ENCODE results near the gene RABL3. TPM values are rescaled to one million over a fixed set of nuclear protein-coding genes. Genes with fewer than 3 reads are reported as not detected.
A peak's percentile ranks its signal among the peaks of the same experiment; 100 is the strongest.
"Not testable (repeated sequence)": the region's sequence is repeated elsewhere in the genome, so short reads cannot be mapped to it uniquely, and the experiment has no call there.

Gene RABL3
- total RNA-seq, 1 donor from 2014 or later, result 12.6 TPM

- Mint-ChIP-seq H3K27me3 (ENCODE audit: unreplicated experiment) (peaks cover 8% of the 10 kb centered on the region), H3K4me1 (ENCODE audit: low read depth, unreplicated experiment) (peaks cover 20% of the 10 kb centered on the region), H3K9me3 (ENCODE audit: unreplicated experiment) (peaks cover 10% of the 10 kb centered on the region), H3K27ac (ENCODE audit: unreplicated experiment) (peak overlapping the region; percentile 88), H3K4me3 (ENCODE audit: unreplicated experiment) (peak overlapping the region; percentile 87), H3K36me3 (ENCODE audit: unreplicated experiment) (peaks cover 5% of the 10 kb centered on the region)
- DNase-seq, result no peak
- TF ChIP-seq, protein P1, sequence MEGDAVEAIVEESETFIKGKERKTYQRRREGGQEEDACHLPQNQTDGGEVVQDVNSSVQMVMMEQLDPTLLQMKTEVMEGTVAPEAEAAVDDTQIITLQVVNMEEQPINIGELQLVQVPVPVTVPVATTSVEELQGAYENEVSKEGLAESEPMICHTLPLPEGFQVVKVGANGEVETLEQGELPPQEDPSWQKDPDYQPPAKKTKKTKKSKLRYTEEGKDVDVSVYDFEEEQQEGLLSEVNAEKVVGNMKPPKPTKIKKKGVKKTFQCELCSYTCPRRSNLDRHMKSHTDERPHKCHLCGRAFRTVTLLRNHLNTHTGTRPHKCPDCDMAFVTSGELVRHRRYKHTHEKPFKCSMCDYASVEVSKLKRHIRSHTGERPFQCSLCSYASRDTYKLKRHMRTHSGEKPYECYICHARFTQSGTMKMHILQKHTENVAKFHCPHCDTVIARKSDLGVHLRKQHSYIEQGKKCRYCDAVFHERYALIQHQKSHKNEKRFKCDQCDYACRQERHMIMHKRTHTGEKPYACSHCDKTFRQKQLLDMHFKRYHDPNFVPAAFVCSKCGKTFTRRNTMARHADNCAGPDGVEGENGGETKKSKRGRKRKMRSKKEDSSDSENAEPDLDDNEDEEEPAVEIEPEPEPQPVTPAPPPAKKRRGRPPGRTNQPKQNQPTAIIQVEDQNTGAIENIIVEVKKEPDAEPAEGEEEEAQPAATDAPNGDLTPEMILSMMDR (IDR thresholded peaks at IDR 0.05; ENCODE audit: partially characterized antibody, unreplicated experiment), result no peak
Measured at GRCh38 chr3:120741837-120742197, 499 bp downstream of the RABL3 start.

GRCh38 chr3:120741320-120741719, 996 bp downstream of the RABL3 start:
- H3K4me3 Mint-ChIP-seq (ENCODE audit: unreplicated experiment), result peak overlapping the region; percentile 26
- H3K27ac Mint-ChIP-seq (ENCODE audit: unreplicated experiment), result no peak overlapping the region
- peaks cover 8% of the 10 kb centered on the region for H3K27me3 Mint-ChIP-seq (ENCODE audit: unreplicated experiment)
- TF ChIP-seq, protein P1 (IDR thresholded peaks at IDR 0.05; ENCODE audit: partially characterized antibody, unreplicated experiment), result no peak
- peaks cover 8% of the 10 kb centered on the region for H3K36me3 Mint-ChIP-seq (ENCODE audit: unreplicated experiment)
- H3K9me3 Mint-ChIP-seq (ENCODE audit: unreplicated experiment), result peaks cover 10% of the 10 kb centered on the region
- peaks cover 20% of the 10 kb centered on the region for H3K4me1 Mint-ChIP-seq (ENCODE audit: low read depth, unreplicated experiment)
- DNase-seq, result no peak

DNA sequence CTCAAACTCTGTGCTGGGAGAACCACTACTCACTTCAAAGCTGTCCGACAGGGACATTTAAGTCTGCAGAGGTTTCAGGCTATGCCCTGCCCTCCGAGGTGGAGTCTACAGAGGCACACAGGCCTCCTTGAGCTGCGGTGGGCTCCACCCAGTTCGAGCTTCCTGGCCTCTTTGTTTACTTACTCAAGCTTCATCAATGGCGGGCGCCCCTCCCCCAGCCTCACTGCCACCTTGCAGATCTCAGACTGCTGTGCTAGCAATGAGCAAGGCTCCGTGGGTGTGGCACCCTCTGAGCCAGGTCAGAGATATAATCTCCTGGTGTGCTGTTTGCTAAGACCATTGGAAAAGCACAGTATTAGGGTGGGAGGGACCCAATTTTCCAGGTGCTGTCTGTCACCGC, 4.3 kb downstream of the RABL3 start:
- H3K4me1 Mint-ChIP-seq (ENCODE audit: low read depth, unreplicated experiment); H3K4me3 Mint-ChIP-seq (ENCODE audit: unreplicated experiment); H3K27ac Mint-ChIP-seq (ENCODE audit: unreplicated experiment); DNase-seq; H3K27me3 Mint-ChIP-seq (ENCODE audit: unreplicated experiment): not testable (repeated sequence)
- Mint-ChIP-seq H3K36me3 (ENCODE audit: unreplicated experiment) (peaks cover 20% of the 10 kb centered on the region), H3K9me3 (ENCODE audit: unreplicated experiment) (peaks cover 16% of the 10 kb centered on the region)

GRCh38 chr3:120730576-120731542, 11.5 kb downstream of the RABL3 start:
- Mint-ChIP-seq H3K27me3 (ENCODE audit: unreplicated experiment) (no peaks in the 10 kb centered on the region), H3K27ac (ENCODE audit: unreplicated experiment) (no peak overlapping the region), H3K36me3 (ENCODE audit: unreplicated experiment) (peaks cover 8% of the 10 kb centered on the region), H3K4me3 (ENCODE audit: unreplicated experiment) (no peak overlapping the region), H3K9me3 (ENCODE audit: unreplicated experiment) (peaks cover 7% of the 10 kb centered on the region), H3K4me1 (ENCODE audit: low read depth, unreplicated experiment) (no peaks in the 10 kb centered on the region)
- TF ChIP-seq, protein P1 (IDR thresholded peaks at IDR 0.05; ENCODE audit: partially characterized antibody, unreplicated experiment), result no peak
- DNase-seq, result no peak

DNA sequence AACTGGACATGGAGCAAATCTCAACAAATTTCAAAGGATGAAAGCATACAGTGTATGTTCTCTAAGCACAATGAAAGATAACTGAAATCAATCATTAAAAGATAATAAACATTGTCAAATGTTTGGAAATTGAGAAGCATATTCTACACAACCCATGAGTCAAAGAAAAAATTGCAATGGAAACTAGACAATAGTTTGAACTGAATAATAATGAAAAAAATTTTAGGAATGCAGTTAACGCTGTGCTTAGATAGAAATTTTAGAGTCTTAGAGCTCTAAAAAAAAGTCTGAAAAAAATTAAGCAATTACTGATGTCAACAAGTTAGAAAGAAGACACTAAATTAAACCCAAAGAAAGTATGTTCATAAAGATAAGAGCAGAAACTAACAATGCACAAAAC, 15.5 kb downstream of the RABL3 start:
- no peak overlapping the region for H3K4me3 Mint-ChIP-seq (ENCODE audit: unreplicated experiment)
- TF ChIP-seq, protein P1 (IDR thresholded peaks at IDR 0.05; ENCODE audit: partially characterized antibody, unreplicated experiment), result no peak
- no peak for DNase-seq
- no peaks in the 10 kb centered on the region for H3K4me1 Mint-ChIP-seq (ENCODE audit: low read depth, unreplicated experiment)
- H3K27ac Mint-ChIP-seq (ENCODE audit: unreplicated experiment), result no peak overlapping the region
- H3K27me3 Mint-ChIP-seq (ENCODE audit: unreplicated experiment), result no peaks in the 10 kb centered on the region
- peaks cover 2% of the 10 kb centered on the region for H3K9me3 Mint-ChIP-seq (ENCODE audit: unreplicated experiment)
- no peaks in the 10 kb centered on the region for H3K36me3 Mint-ChIP-seq (ENCODE audit: unreplicated experiment)

- H3K9me3 Mint-ChIP-seq (ENCODE audit: unreplicated experiment); H3K4me1 Mint-ChIP-seq (ENCODE audit: low read depth, unreplicated experiment); H3K27me3 Mint-ChIP-seq (ENCODE audit: unreplicated experiment); H3K36me3 Mint-ChIP-seq (ENCODE audit: unreplicated experiment): not testable (repeated sequence)
- DNase-seq, result peak; percentile 63
- Mint-ChIP-seq H3K27ac (ENCODE audit: unreplicated experiment) (peak overlapping the region; percentile 91), H3K4me3 (ENCODE audit: unreplicated experiment) (peak overlapping the region; percentile 58)
Measured at GRCh38 chr3:120719167-120719834, 23.0 kb downstream of the RABL3 start.
